T-helper 2 cell treated with Interferon-gamma antibody and Interleukin-4, amounts not matched to agents 100 ng/mL and 5 ng/mL, for 36 hours (primary cell): ENCODE measurements around the gene IL6ST. TPM values are rescaled to one million over a fixed set of nuclear protein-coding genes. Genes with fewer than 3 reads are reported as not detected.
"Not testable (repeated sequence)": the region's sequence is repeated elsewhere in the genome, so short reads cannot be mapped to it uniquely, and the experiment has no call there.

Source experiments
- intact Hi-C: fragments of 100-400 bp; cut with micrococcal nuclease; formaldehyde crosslinking; loops from one replicate; pipeline ENCODE4 v1.15.1; 2023
- total RNA-seq: library from RNA; stranded (reverse); gene quantifications from 2 replicates; pipeline ENCODE4 v1.2.3, GENCODE V29; 2022

The IL6ST gene
- 60.4 and 64.3 TPM in 2 replicates for total RNA-seq

- intact Hi-C loops = loop anchor here (1.0 to 10.0 kb wide), 9 partner anchors 11 to 1180 kb away; partner anchors contain the start of genes GPBP1 and MIER3
Measured at GRCh38 chr5:55994495-55994997, at the start of gene IL6ST. Gene IL6ST (minus strand): TSS chr5:55994963. CDS start chr5:55976278, 18,685 bp downstream.

- intact Hi-C loops = no loop called here
Measured at GRCh38 chr5:56039985-56040384, 45.2 kb upstream of the IL6ST start.

- intact Hi-C loops = not testable (repeated sequence)
Measured at GRCh38 chr5:56038206-56038605, 43.4 kb upstream of the IL6ST start.

- intact Hi-C loops = no loop called here
Measured at GRCh38 chr5:56037531-56038010, 42.8 kb upstream of the IL6ST start.

GRCh38 chr5:56035394-56035793 is 40.6 kb upstream of the IL6ST start:
- intact Hi-C loops = not testable (repeated sequence)

GRCh38 chr5:56029871-56030630 is 35.3 kb upstream of the IL6ST start:
- intact Hi-C loops = not testable (repeated sequence)

- intact Hi-C loops = no loop called here
Measured at GRCh38 chr5:56029457-56029856, 34.7 kb upstream of the IL6ST start.

- intact Hi-C loops = no loop called here
Measured at GRCh38 chr5:56028708-56029107, 33.9 kb upstream of the IL6ST start.

- intact Hi-C loops = no loop called here
Measured at GRCh38 chr5:56026863-56027300, 32.1 kb upstream of the IL6ST start.

GRCh38 chr5:56025151-56025885 is 30.6 kb upstream of the IL6ST start:
- intact Hi-C loops = no loop called here

- intact Hi-C loops = no loop called here
Measured at GRCh38 chr5:56024810-56025150, 30.0 kb upstream of the IL6ST start.

GRCh38 chr5:56023296-56023695 is 28.5 kb upstream of the IL6ST start:
- intact Hi-C loops = no loop called here

GRCh38 chr5:56019306-56020272 is 24.8 kb upstream of the IL6ST start:
- intact Hi-C loops = loop anchor here (1.0 kb wide), 1 partner anchor 32 kb away; no protein-coding TSS in a partner anchor

GRCh38 chr5:56018832-56019231 is 24.1 kb upstream of the IL6ST start:
- intact Hi-C loops = loop anchor here (1.0 kb wide), 1 partner anchor 32 kb away; no protein-coding TSS in a partner anchor

- intact Hi-C loops = not testable (repeated sequence)
Measured at GRCh38 chr5:56014701-56015100, 19.9 kb upstream of the IL6ST start.

GRCh38 chr5:56013939-56014338 is 19.2 kb upstream of the IL6ST start:
- intact Hi-C loops = loop anchor here (2.0 kb wide), 1 partner anchor 315 kb away; no protein-coding TSS in a partner anchor

- intact Hi-C loops = loop anchor here (1.0 to 2.0 kb wide), 3 partner anchors 17 to 316 kb away; no protein-coding TSS in a partner anchor
Measured at GRCh38 chr5:56012281-56012963, 17.7 kb upstream of the IL6ST start.

- intact Hi-C loops = loop anchor here (1.0 to 2.0 kb wide), 3 partner anchors 17 to 317 kb away; no protein-coding TSS in a partner anchor
Measured at GRCh38 chr5:56011835-56012234, 17.1 kb upstream of the IL6ST start.

GRCh38 chr5:56010431-56010830 is 15.7 kb upstream of the IL6ST start:
- intact Hi-C loops = no loop called here

- intact Hi-C loops = no loop called here
Measured at GRCh38 chr5:56006600-56006999, 11.8 kb upstream of the IL6ST start.
